Measurements from ENCODE around the gene UNCX. TPM values are rescaled to one million over a fixed set of nuclear protein-coding genes. Genes with fewer than 3 reads are reported as not detected.

Gene UNCX
- total RNA-seq, 2 experiments from 2014 or later = not detected

Other genes starting within 250 kb of the UNCX start
- gene CYP2W1, start 249.7 kb upstream of the UNCX start, total RNA-seq = not detected
- 1 to 10 TPM; 4.7 to 5.6 TPM for gene GPR146, start 188.3 kb upstream of the UNCX start, total RNA-seq
- gene GPER1, start 144.8 kb upstream of the UNCX start, total RNA-seq = not detected
- gene ZFAND2A, start 72.7 kb upstream of the UNCX start, total RNA-seq = 10 to 100 TPM; 21.6 to 25.2 TPM
- 1 to 10 TPM; 1.9 to 2.7 TPM for gene MICALL2, start 226.6 kb downstream of the UNCX start, total RNA-seq